HG03575 (cell line): ENCODE measurements around the gene VWA8.
"Not testable (repeated sequence)": the region's sequence is repeated elsewhere in the genome, so short reads cannot be mapped to it uniquely, and the experiment has no call there.

ENCODE experiments used
- ATAC-seq: cut with Tn5 transposase; IDR thresholded peaks from one replicate; pipeline ENCODE4 v1.9.1; 2021; ENCODE audit not compliant: unreplicated experiment, insufficient number of reproducible peaks, low FRiP score; ENCODE audit errors: extremely low read depth

VWA8 gene

DNA sequence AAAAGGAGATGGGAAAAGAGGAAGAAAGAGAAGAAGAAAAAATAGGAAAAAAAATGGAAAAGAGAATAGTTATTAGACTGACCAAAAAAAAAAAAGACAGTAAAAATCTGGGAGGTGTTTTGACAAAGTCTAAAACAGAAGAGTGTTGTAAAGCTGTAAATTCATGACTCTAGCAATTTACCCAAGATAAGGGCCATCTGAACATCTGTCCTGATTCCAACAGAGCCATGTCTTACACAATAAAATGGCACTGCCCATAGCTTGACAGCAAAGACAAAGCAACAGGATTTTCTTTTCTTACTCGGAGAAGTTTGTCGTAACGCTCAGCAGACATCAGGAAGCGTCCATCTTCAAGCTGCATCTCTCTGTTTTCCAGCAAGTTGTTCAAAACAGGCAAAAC is 69.8 kb downstream of the VWA8 start:
- no peak for ATAC-seq

DNA sequence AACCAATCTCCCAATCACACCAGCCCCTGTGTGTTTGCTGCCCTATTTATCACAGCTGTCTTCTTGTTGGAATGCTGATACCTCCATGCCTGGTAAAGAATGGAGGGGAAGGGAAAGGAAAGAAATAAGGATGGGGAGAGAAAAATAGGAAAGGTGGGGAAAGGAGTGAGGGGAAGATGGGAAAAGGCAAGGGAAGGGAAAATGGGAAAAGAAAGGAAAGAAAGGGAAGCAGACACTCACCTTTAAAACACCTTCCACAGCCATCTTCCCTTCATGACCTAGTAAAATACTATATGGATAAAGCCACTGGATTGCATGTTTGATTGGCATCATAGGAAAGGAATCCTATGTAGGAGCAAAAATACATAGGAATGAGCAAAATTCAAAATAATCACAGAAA is 77.8 kb downstream of the VWA8 start:
- no peak for ATAC-seq

DNA sequence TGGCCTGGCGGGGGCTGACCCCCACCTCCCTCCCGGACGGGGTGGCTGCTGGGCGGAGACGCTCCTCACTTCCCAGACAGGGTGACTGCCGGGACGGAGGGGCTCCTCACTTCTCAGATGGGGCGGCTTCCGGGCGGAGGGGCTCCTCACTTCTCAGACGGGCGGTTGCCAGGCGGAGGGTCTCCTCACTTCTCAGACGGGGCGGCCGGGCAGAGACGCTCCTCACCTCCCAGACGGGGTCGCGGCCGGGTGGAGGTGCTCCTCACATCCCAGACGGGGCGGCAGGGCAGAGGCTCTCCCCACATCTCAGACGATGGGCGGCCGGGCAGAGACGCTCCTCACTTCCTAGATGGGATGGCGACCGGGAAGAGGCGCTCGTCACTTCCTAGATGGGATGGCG is 79.0 kb downstream of the VWA8 start:
- not testable (repeated sequence) for ATAC-seq

DNA sequence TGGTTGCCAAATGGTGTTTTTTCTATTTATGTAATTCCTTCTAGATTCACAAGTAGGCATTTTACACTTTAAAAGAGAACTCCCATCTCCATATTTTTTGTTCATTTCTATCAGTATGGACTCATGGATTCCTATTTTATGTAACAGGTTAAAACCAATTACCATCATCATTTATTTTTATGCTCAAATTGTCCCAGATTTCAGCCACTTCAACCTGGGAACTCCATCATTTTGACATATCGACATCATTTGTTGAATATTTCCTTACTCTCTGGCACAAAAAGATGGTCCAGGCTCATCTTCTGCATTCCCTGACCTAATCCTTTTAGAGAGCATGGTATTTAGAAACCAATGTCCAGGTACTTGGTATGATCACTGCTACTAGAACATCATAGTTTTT is 79.9 kb downstream of the VWA8 start:
- no peak for ATAC-seq

DNA sequence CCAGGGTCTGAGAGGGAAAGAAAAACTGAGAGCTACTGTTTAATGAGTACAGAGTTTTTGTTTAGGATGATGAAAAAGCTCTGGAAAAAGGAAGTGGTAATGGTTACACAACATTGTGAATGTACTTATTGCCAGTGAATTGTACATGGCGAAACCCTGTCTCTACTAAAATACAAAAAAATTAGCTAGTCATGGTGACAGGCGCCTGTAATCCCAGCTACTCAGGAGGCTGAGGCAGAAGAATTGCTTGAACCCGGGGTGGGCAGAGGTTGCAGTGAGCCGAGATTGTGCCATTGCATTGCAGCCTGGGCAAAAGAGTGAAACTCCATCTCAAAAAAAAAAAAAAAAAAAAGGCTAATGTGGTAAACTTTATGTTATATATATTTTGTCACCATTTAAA is 96.3 kb downstream of the VWA8 start:
- no peak for ATAC-seq

DNA sequence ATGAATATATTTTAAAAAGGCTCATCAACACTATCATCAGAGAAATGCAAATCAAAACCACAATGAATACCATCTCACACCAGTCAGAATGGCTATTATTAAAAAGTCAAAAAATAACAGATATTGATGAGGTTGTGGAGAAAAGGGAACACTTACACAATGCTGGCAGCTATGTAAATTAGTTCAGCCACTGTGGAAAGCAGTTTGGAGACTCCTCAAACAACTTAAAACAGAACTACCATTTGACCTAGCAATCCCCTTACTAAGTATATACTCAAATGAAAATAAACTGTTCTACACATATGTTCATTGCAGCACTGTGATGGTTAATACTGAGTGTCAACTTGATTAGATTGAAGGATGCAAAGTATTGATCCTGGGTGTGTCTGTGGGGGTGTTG is 98.2 kb downstream of the VWA8 start:
- ATAC-seq: not testable (repeated sequence)

DNA sequence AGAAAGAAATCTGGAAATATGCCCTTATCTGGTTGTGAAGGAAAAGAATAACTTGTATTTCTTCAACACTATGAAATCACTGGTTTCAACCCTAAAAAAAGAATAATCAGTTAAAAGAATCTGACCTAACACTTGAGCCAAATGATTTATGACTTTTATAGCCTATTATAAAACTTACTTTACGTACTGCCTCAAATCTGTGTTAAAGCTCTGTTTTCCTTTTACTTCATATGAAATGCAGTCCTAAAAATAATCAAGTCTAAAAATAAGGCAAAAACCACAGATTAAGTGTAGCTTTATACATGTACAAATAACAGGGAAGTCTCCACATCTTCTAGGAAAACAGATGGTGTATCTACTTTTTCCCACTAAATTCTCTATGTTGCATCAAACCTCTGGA is 101.3 kb downstream of the VWA8 start:
- no peak for ATAC-seq

DNA sequence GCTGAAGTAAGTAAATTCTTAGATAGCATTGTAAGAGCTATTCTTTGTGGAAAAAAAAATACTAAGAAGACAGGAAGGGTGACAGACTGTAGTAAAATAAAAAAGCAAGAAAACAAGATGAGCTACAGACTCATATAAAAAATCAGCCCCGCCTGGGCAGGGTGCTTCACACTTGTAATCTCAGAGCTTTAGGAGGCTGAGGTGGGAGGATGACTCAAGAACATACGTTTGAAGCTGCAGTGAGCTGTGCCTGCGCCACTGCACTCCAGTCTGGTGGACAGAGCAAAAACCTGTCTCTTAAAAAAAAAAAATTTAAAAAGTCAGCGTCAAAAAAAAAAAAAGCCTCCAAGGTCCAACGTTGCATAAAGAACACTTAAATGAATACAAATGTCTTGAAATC is 102.1 kb downstream of the VWA8 start:
- no peak for ATAC-seq

DNA sequence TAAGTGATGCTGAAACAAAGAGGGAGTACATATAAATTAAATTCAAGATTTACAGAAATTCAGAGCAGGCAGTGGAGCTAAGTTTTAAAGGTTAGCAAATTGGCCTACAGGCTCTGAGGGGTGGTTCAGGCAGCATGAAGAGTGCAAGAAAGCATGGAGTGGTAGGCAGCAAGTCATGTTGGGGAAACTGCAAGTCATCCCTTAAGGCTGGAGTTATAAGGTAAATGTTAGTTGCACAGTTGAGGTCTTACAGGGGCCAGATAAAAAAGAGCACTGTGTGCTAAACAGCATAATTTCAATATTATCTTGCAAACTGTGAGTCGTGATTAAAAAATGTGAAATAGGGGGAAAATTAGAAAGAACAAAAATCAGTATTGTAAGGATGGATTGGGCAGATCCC is 106.2 kb downstream of the VWA8 start:
- ATAC-seq: no peak

DNA sequence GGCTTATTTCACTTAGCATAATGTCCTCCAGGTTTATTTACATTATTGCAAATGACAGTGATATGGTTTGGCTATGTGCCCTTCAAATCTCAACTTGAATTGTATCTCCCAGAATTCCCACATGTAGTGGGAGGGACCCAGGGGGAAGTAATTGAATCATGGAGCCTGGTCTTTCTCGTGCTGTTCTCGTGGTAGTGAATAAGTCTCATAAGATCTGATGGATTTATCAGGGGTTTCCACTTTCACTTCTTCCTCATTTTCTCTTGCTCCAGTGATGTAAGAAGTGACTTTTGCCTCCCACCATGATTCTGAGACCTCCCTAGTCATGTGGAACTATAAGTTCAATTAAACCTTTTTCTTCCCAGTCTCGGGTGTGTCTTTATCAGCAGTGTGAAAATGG is 109.6 kb downstream of the VWA8 start:
- no peak for ATAC-seq

DNA sequence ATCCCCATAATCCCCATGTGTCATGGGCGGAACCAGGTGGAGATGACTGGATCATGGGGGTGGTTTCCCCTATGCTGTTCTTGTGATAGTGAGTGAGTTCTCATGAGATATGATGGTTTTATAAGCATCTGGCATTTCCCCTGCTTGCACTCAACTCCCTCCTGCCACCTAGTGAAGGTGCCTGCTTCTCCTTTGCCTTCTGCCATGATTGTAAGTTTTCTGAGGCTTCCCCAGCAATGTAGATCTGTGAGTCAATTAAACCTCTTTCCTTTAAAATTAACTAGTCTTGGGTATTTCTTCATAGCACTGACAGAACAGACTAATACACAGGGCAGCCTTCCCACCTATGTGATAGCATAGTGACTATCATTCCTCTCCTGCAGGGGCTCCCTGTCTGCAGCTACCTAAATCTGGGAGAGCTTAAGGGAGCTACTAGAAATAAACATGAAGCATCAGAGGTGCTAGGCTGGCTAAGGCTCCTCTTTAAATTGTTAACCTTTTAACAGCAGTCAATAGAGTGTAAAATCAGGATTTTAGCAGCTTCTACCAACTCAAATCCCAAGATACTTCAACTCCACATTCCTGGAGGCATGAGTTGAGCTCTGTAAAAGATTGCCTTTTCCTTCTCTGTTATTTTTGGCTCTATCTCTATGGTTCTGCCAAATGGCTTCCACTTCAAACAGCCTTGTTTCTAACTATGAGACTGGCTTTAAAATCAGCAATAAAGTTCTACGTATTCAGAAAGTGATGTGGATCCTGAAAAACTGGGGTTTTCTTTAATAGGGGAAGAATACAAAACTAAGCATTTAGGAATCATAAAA is 112.3 kb downstream of the VWA8 start:
- ATAC-seq: no peak

DNA sequence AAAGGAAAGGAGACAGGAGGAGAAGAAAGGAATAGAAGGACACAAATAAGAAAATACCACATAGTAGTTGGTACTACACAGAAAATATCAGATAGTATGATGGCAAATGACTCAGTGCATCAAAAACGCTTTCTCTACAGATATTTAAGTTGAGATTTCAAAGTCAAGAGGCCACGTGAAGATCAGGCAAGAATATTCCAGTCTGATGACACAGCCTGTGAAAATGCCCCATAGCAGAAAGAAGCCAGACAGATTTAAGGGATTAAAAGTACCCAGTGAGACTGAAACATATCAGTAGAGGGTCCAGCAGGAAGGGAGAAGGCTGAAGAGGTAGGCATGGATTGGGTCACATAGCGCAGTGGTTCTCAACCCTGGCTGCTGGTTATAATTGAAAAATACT is 113.7 kb downstream of the VWA8 start:
- ATAC-seq: no peak

DNA sequence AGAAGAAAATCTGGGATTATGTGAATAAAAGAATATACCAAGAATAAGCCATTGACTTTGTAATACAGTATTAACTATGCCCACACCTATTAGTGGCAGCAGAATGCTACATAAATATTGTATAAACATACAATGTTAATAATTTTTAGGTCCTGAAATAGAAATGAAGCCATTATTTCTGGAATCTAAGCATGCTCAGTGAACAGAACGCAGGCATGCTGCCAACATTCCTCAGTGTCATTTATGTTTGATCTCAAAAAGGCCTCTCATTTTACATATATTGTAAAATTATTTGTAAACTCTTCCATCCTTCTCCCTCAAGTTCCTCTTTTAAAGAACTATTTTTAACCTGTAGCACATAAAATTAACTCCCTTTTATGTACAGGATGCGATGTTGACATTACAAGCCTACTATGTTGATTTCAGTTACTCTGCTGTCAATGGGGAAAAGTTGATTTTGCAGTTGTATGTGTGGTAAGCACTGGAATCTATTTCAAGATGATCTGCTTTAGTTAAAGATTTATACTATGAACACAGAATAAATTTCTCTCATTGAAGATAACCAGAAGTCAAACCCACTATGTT is 118.8 kb downstream of the VWA8 start:
- no peak for ATAC-seq

DNA sequence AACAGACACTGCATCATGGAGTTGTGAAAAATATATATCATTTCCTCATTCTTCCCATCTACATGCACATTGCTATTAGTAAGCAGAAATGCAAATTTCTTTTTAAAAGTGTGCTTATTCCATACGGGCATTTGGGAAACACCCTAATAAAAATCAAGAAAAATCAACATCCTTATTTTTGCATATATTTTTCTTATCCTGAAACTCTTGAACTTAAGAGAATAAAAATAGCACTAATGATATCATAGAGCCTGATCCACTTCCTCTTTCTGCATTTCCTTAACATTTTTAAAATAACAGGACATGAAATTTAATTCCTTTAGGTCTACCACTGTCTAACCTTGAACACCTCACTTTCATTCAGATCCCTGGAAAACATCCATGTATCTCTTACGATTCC is 123.3 kb downstream of the VWA8 start:
- ATAC-seq: no peak

DNA sequence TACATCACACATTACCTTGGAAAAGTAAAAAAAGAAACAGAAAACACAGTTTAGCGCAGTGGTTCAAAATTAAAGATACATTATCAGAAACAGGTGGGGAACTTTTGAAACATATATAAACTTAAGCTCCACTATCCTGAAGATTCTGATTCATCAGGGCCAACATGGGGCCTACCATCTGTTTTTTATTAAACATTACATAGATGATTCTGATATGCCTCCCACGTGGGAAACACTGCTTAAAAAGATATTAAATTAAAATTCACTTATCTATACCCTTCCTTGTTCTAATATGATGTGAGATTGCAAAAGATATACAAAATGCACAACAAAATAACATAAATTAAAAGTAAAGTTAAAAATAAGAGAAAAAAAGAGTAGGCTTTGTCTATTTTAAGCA is 125.0 kb downstream of the VWA8 start:
- ATAC-seq: no peak

DNA sequence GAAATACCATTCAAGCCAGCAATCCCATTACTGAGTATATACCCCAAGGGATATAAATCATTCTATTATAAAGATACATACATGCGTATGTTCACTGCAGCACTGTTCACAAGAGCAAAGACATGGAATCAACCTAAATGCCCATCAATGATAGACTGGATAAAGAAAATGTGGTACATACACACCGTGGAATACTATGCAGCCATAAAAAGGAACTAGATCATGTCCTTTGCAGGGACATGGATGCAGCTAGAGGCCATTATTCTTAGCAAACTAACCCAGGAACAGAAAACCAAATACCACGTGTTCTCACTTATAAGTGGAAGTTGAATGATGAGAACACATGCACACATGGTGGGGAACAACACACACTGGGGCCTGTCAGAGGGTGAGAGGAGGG is 126.2 kb downstream of the VWA8 start:
- not testable (repeated sequence) for ATAC-seq

DNA sequence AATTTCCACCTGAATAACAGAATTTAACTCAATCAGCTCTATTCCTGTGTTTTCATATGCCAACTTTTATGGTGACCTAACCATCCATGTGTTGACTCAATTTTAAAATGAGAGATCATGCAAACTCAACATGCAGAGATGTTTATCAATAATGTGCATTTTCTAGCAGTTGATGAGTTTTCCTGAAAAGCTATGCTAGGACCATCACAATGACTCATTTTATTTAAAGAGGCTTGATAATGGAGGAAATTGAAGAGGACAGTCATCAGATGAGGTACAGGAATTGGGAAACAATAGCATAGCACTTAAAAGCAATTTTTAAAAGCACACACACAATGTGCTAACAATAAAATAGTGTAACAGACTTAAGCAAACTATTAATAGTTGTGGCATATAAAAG is 127.1 kb downstream of the VWA8 start:
- ATAC-seq: no peak

DNA sequence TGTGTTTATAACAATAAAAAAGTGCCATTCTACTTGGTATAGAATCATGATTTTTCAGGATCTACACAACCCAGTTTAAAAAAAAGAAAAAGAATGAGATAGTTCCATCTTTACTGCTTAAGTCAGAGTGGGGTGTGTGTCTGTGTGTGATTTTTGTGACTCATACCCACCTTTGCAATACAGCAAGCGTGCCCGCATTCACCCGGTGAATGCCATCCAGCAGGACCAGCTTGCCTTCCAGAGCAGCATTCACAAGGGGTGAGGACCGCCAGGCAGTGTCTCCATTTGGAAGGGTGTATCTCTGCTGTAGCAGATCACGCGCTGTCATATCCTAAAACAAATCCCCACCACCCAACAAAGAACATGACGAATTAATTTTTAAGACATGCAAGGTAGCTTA is 127.7 kb downstream of the VWA8 start:
- ATAC-seq: no peak

DNA sequence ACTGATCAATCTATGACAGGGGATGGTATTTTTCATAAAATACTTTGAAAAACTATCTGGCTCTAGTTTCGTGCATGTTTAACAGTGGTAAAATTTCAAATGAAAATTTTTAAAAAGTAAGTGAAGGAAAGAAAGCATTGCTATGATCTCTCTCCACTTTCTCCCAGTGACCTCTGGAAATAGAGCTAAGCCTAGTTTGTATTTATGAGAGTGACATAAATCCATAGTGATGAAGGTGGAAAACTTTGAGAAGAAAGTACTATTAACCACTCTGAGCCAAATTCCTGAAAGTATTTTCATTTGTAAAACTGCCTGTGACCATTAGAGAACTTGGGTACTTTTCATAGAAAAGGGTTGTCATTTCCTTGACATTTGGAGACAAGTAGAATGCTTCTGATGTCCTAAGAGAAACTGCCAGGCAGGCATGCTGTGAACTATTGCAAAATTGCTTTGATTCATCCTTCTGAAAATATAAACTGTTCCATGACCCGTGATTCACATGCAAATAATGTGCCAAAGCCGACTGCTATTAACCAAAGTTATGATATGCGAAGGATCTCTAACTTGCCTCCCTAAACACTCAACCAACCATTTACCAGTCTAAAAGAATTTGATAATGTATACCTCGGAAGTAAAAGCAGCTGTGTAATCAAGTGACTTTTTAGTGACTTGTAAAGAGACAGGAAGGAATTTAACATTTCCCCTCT is 133.2 kb downstream of the VWA8 start:
- no peak for ATAC-seq

DNA sequence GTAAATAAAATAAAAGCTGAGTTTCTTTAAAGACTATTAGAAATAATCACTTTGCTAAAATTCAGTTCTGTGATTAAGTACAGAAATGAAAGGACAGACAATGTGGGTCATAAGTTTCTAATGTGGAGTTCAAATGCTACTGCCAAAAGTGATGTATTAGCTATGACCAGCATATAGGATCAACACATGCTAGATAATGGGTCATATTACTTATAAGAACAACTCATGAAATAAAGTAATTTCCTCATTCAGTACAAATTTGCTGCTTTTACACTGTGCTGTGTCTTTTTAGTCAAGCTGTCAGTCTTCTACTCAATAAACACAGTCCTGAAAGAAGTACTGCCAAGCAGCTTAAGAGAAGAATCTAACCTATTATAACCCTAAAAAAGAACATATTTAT is 135.2 kb downstream of the VWA8 start:
- no peak for ATAC-seq
